ENCODE data around the gene TRIM28. TPM values are rescaled to one million over a fixed set of nuclear protein-coding genes. Genes with fewer than 3 reads are reported as not detected.
A peak's percentile ranks its signal among the peaks of the same experiment; 100 is the strongest.
"Not testable (repeated sequence)": the region's sequence is repeated elsewhere in the genome, so short reads cannot be mapped to it uniquely, and the experiment has no call there.

The TRIM28 gene
- polyA plus RNA-seq, 1 donor from 2014 or later: 38.9 TPM

DNA sequence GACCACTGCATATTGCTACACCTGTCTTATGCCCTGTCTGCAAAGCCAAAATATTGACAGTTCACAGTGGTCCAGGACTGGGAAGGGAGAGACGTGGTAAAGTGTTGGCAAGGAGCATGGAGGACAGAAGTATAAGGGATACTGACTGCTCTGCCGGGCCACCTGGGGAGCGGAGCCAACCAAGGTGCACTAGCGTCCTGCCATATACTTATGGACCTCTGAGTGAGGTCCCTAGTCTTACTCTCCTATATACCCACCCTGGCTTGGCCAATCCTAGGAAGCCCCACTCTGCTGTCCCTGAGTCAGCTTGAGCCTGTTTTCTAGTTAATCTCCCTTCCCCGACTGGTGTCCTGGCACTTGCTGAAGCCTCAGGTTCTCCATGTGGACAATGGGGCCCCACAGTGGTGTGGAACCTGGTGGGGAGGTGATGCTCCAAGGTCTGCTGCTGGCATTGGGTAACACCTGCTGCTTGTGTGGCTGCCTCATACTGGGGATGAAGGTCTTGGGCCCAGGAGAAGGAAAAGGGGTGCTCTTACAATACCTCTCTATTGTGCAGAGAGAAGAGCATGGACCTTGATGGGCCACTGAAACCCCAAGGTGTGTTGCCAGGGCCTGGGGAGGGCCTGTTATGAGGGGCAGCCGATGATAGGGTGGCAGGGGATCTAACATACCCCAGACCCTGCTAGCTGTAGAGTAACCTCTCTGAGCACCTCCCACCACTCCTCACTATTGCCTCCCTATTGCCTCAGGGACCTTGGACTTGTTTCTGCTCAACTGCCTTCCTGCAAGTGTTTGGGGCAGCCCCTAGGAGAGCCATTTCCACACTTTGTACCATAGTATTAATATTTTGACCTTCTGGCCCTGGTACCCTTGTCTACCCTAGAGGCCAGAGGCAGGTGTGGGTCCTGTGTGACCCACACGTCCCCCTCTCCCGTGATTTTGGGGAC, 6.7 kb upstream of the TRIM28 start:
- Mint-ChIP-seq H3K27me3 (peaks cover 17% of the 10 kb centered on the region), H3K4me1 (peaks cover 0 to 14% (median 2%) of the 10 kb centered on the region in 3 donors), H3K9me3 (no peaks in the 10 kb centered on the region), H3K27ac (peak overlapping the region in 1 of 3 donors; percentile 28), H3K4me3 (peak overlapping the region; percentile 41 to 87 (median 58)), H3K36me3 (no peaks in the 10 kb centered on the region)

GRCh38 chr19:58538257-58539168, 5.4 kb upstream of the TRIM28 start:
- Mint-ChIP-seq H3K9me3 (no peaks in the 10 kb centered on the region), H3K36me3 (peaks cover 2% of the 10 kb centered on the region), H3K4me3 (peak overlapping the region; percentile 41 to 87 (median 64)), H3K27me3 (peaks cover 15% of the 10 kb centered on the region), H3K27ac (peak overlapping the region in 1 of 3 donors; percentile 10), H3K4me1 (peaks cover under 1 to 13% (median 4%) of the 10 kb centered on the region in 3 donors)

- not testable (repeated sequence) for H3K9me3 Mint-ChIP-seq, H3K36me3 Mint-ChIP-seq
- Mint-ChIP-seq H3K4me1 (peaks cover 7 to 15% (median 9%) of the 10 kb centered on the region in 3 donors), H3K27me3 (peaks cover 16% of the 10 kb centered on the region), H3K27ac (peak overlapping the region in 1 of 3 donors; percentile 10), H3K4me3 (peak overlapping the region in 1 of 4 donors; percentile 68)
Measured at GRCh38 chr19:58539169-58539559, 4.7 kb upstream of the TRIM28 start.

DNA sequence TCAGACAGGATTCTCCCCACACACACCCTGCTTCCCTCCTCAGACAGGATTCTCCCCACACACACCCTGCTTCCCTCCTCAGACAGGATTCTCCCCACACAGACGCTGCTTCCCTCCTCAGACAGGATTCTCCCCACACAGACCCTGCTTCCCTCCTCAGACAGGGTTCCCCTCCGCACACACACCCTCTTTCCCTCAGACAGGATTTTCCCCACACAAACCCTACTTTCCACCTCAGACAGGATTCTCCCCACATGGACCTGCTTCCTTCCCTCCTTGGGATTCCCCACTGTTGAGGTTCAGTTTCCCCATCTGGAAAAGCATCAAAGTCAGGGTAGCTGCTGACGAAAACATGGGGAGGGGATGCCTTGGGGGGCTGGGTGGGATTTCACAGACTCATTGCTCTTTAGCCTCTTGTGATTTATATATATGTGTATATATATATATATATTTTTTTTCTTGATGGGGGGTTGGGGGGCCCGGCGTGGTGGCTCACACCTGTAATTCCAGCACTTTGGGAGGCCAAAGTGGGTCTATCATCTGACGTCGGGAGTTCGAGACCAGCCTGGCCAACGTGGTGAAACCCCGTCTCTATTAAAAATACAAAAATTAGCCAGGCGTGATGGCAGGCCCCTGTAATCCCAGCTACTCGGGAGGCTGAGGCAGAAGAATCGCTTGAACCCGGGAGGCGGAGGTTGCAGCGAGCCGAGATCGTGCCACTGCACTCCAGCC, 1.1 kb upstream of the TRIM28 start:
- not testable (repeated sequence) for H3K36me3 Mint-ChIP-seq, H3K9me3 Mint-ChIP-seq, H3K27me3 Mint-ChIP-seq, H3K27ac Mint-ChIP-seq
- peak overlapping the region in 3 of 4 donors; percentile 8 to 79 (median 43) for H3K4me3 Mint-ChIP-seq
- peaks cover 22 to 25% (median 24%) of the 10 kb centered on the region in 3 donors for H3K4me1 Mint-ChIP-seq

GRCh38 chr19:58544591-58545285, 874 bp downstream of the TRIM28 start:
- peaks cover 4% of the 10 kb centered on the region for H3K27me3 Mint-ChIP-seq
- peak overlapping the region; percentile 96 to 99 (median 98) for H3K4me3 Mint-ChIP-seq
- H3K27ac Mint-ChIP-seq: peak overlapping the region; percentile 86 to 100 (median 98)
- peaks cover 19 to 25% (median 20%) of the 10 kb centered on the region in 3 donors for H3K4me1 Mint-ChIP-seq
- peaks cover 7% of the 10 kb centered on the region for H3K36me3 Mint-ChIP-seq
- no peaks in the 10 kb centered on the region for H3K9me3 Mint-ChIP-seq

DNA sequence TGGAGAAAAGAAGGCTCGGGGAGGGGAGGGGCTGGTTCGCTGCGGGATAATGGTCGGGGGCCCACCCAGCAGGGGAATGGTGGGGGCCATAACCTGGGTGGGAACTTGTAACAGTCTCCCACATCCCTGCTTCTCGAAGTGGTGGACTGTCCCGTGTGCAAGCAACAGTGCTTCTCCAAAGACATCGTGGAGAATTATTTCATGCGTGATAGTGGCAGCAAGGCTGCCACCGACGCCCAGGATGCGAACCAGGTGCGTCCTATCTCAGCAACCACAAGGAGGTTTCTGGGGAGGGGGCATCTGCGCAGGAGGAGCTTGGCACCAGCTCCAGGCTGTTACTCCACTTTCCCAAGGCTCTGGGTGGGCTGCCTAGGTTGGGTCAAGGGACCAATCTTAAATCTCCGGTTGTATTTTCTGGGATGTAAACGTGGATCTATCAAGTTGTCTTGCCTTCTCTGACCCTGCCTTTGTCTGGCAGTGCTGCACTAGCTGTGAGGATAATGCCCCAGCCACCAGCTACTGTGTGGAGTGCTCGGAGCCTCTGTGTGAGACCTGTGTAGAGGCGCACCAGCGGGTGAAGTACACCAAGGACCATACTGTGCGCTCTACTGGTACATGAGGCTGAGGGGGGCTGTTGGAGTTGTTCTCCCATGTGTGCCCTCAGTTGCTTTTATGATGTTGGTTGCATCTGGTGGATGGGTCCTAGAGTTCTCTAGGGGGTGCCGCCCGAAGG, 1.6 kb downstream of the TRIM28 start:
- Mint-ChIP-seq H3K4me1 (peaks cover 19 to 25% (median 20%) of the 10 kb centered on the region in 3 donors), H3K36me3 (peaks cover 7% of the 10 kb centered on the region), H3K27ac (peak overlapping the region; percentile 86 to 98 (median 91))

GRCh38 chr19:58546019-58546530, 2.2 kb downstream of the TRIM28 start:
- H3K36me3 Mint-ChIP-seq: peaks cover 7% of the 10 kb centered on the region

More for the DNA sequence above, 1.6 kb downstream of the TRIM28 start:
- Mint-ChIP-seq H3K4me3 (peak overlapping the region; percentile 87 to 97 (median 94)), H3K9me3 (no peaks in the 10 kb centered on the region), H3K27me3 (peaks cover 4% of the 10 kb centered on the region)

DNA sequence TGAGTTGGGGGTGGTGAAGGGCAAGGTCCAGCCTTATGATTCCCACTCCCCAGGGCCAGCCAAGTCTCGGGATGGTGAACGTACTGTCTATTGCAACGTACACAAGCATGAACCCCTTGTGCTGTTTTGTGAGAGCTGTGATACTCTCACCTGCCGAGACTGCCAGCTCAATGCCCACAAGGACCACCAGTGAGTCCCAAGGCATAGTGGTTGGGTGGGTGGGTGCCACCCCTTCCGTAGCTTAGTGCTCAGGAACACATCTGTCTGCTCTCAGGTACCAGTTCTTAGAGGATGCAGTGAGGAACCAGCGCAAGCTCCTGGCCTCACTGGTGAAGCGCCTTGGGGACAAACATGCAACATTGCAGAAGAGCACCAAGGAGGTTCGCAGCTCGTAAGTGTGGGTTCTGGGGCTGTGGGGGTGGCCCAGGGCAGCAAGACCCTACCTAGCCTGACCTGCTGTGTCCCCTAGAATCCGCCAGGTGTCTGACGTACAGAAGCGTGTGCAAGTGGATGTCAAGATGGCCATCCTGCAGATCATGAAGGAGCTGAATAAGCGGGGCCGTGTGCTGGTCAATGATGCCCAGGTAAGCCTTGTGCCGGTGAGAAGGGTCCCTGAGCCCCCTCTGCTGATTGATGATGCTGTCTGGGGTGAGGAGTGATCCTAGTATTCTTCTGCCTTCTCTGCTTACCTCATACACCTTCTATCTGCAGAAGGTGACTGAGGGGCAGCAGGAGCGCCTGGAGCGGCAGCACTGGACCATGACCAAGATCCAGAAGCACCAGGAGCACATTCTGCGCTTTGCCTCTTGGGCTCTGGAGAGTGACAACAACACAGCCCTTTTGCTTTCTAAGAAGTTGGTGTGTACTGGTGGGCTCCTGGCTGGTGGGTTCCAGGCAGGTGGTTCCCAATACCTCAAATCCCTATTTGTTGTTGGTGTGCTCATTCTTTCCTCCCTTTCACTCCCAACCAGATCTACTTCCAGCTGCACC, 3.8 kb downstream of the TRIM28 start:
- Mint-ChIP-seq H3K4me3 (peak overlapping the region in 2 of 4 donors; percentile 67 to 68), H3K9me3 (no peaks in the 10 kb centered on the region), H3K27ac (peak overlapping the region in 1 of 3 donors; percentile 98), H3K27me3 (peaks cover 4% of the 10 kb centered on the region), H3K36me3 (peaks cover 7% of the 10 kb centered on the region), H3K4me1 (peaks cover 18 to 27% (median 22%) of the 10 kb centered on the region in 3 donors)

More at GRCh38 chr19:58546019-58546530, 2.2 kb downstream of the TRIM28 start:
- H3K4me3 Mint-ChIP-seq: peak overlapping the region; percentile 87 to 97 (median 94)
- peaks cover 19 to 25% (median 20%) of the 10 kb centered on the region in 3 donors for H3K4me1 Mint-ChIP-seq
- peaks cover 4% of the 10 kb centered on the region for H3K27me3 Mint-ChIP-seq
- no peaks in the 10 kb centered on the region for H3K9me3 Mint-ChIP-seq
- peak overlapping the region; percentile 86 to 98 (median 91) for H3K27ac Mint-ChIP-seq

DNA sequence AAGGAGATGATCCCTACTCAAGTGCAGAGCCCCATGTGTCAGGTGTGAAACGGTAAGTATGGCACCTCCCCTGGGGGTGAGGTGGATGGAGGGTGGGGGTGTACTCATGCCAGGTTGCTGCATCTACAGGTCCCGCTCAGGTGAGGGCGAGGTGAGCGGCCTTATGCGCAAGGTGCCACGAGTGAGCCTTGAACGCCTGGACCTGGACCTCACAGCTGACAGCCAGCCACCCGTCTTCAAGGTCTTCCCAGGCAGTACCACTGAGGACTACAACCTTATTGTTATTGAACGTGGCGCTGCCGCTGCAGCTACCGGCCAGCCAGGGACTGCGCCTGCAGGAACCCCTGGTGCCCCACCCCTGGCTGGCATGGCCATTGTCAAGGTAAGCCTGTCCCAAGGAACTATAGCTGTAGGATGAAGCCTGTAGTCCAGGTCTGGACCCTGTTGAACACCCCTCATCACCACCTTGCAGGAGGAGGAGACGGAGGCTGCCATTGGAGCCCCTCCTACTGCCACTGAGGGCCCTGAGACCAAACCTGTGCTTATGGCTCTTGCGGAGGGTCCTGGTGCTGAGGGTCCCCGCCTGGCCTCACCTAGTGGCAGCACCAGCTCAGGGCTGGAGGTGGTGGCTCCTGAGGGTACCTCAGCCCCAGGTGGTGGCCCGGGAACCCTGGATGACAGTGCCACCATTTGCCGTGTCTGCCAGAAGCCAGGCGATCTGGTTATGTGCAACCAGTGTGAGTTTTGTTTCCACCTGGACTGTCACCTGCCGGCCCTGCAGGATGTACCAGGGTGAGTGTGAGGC, 5.2 kb downstream of the TRIM28 start:
- H3K9me3 Mint-ChIP-seq: no peaks in the 10 kb centered on the region
- no peaks in the 10 kb centered on the region for H3K27me3 Mint-ChIP-seq
- H3K27ac Mint-ChIP-seq: peak overlapping the region in 1 of 3 donors; percentile 75
- peaks cover 14 to 30% (median 25%) of the 10 kb centered on the region in 3 donors for H3K4me1 Mint-ChIP-seq
- peaks cover 4% of the 10 kb centered on the region for H3K36me3 Mint-ChIP-seq
- H3K4me3 Mint-ChIP-seq: peak overlapping the region in 1 of 4 donors; percentile 32

- Mint-ChIP-seq H3K4me1 (peaks cover 18 to 33% (median 30%) of the 10 kb centered on the region in 3 donors), H3K9me3 (no peaks in the 10 kb centered on the region), H3K4me3 (peak overlapping the region in 1 of 4 donors; percentile 66), H3K36me3 (peaks cover 4% of the 10 kb centered on the region), H3K27ac (peak overlapping the region in 1 of 3 donors; percentile 75), H3K27me3 (no peaks in the 10 kb centered on the region)
Measured at GRCh38 chr19:58549664-58550361, 5.9 kb downstream of the TRIM28 start.

Data from IgD-negative memory B cell (primary cell).